ENCODE results near the gene NUDT9. TPM values are rescaled to one million over a fixed set of nuclear protein-coding genes. Genes with fewer than 3 reads are reported as not detected.

Gene NUDT9
- polyA plus RNA-seq, 1 of the 3 experiments (the other 2 are of a cell fraction): 21.8 TPM

DNA sequence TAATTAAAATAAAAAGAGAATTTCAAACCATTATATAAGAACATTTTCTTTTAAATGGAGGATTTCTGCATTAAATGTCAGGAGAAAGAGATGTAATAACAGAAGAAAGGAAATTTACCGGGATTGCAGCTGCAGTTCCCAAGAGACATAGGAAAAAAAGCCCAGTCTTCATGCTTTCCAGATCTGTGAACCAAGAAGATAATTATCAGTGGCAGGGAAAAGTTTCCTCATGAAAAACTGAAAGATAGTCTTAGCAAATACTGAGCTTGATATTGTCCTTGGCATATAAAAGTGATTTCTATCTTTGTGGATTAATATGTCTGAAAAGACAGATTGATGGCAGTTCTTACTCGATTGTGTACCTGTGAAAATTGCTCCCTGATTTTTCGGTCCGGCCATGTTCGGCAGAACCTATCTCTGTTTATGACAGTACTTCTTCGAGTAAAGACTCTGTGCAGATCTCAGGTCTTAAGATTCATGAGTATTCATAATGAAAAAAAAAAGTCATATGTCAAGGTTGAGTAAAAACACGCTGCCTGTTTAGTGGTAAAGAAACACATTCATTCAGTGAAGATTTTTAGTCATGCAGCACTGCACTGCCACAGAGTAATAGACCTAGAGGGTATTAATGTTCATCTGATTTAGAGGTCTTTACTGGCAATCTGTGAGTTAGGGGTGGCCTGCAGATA, 77.2 kb downstream of the NUDT9 start (continued):
- TF ChIP-seq TEAD4 (IDR thresholded peaks at IDR 0.05; ENCODE audit: borderline replicate concordance, insufficient read depth) (no peak), SMC3 (IDR thresholded peaks at IDR 0.05; ENCODE audit: low read depth, low read length) (no peak), GABPA (IDR thresholded peaks at IDR 0.05; ENCODE audit: low read depth) (no peak)

DNA sequence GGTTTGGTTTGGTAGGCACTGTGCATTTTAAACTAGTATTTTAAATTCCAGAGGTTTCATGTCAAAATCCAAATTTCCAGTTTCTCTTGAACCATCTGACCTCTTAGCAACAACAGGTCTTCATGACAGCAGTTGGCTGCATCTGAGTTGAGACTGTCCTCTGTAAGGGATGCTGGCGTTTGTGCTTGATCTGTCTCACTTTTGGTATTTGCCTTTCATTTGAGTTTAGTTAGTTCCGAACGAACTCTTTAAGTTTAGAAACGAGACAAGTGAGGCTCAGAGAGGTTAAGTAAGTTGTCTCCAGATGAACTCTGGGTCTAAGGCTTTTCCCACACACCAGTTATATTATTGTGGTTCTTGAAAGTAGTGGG, 77.7 kb downstream of the NUDT9 start:
- CTCF ChIA-PET: interaction anchor here (1.4 kb wide), 1 partner anchor 179 kb away, joined by 3 read pairs; no protein-coding TSS in a partner anchor
- H3K27ac ChIP-seq (ENCODE audit: low read depth in 2 of 2, low read length in 1 of 2): no peak overlapping the region
- no peak overlapping the region for H3K9ac ChIP-seq
- no peaks in the 10 kb centered on the region for H3K9me3 ChIP-seq
- no peak overlapping the region for H2AFZ ChIP-seq (ENCODE audit: low read depth)
- no peaks in the 10 kb centered on the region for H3K36me3 ChIP-seq (replicated peaks in 1 of 2; ENCODE audit: control insufficient read depth in 1 of 2, insufficient read depth in 2 of 2, low read length in 1 of 2)
- WGBS (ENCODE audit: low lambda C conversion rate): 92% methylated on average over 4 of the region's 4 CpGs
- H3K4me2 ChIP-seq: no peak overlapping the region
- no peaks in the 10 kb centered on the region for H3K79me2 ChIP-seq (ENCODE audit: insufficient read depth)
- H3K9me2 ChIP-seq: no peaks in the 10 kb centered on the region
- H3K27me3 ChIP-seq (ENCODE audit: insufficient read depth): no peaks in the 10 kb centered on the region
- H4K20me1 ChIP-seq (ENCODE audit: insufficient read depth): no peaks in the 10 kb centered on the region
- no peak overlapping the region for H3K4me3 ChIP-seq (ENCODE audit: low read depth in 2 of 2, low read length in 1 of 2)
- no peaks in the 10 kb centered on the region for H3F3A ChIP-seq (replicated peaks; ENCODE audit: insufficient read depth)
- no peak for DNase-seq
- TF ChIP-seq POLR2AphosphoS5 (IDR thresholded peaks at IDR 0.05; ENCODE audit: low read depth, low read length) (no peak), FOXJ3 (CRISPR knock-in tag; IDR thresholded peaks at IDR 0.05) (no peak), FOSL2 (IDR thresholded peaks at IDR 0.05; ENCODE audit: borderline replicate concordance, low read depth) (no peak), ELF1 (IDR thresholded peaks at IDR 0.05) (no peak), SIN3A (IDR thresholded peaks at IDR 0.05; ENCODE audit: borderline replicate concordance, low read depth, low read length) (no peak), EZH2phosphoT487 (IDR thresholded peaks at IDR 0.05; ENCODE audit: borderline replicate concordance, low read depth) (no peak), RFX5 (IDR thresholded peaks at IDR 0.05; ENCODE audit: low read length) (no peak), TCF12 (IDR thresholded peaks at IDR 0.05) (no peak), MEF2A (IDR thresholded peaks at IDR 0.05; ENCODE audit: borderline replicate concordance, low read depth) (no peak), CHD2 (IDR thresholded peaks at IDR 0.05; ENCODE audit: low read length, partially characterized antibody) (no peak), SMC3 (IDR thresholded peaks at IDR 0.05; ENCODE audit: low read depth, low read length) (no peak), RCOR1 (IDR thresholded peaks at IDR 0.05; ENCODE audit: low read length) (no peak), NFIC (IDR thresholded peaks at IDR 0.05; ENCODE audit: borderline replicate concordance) (no peak), RAD21 (IDR thresholded peaks at IDR 0.05; ENCODE audit: low read length) (no peak)
- TF ChIP-seq, protein P1, sequence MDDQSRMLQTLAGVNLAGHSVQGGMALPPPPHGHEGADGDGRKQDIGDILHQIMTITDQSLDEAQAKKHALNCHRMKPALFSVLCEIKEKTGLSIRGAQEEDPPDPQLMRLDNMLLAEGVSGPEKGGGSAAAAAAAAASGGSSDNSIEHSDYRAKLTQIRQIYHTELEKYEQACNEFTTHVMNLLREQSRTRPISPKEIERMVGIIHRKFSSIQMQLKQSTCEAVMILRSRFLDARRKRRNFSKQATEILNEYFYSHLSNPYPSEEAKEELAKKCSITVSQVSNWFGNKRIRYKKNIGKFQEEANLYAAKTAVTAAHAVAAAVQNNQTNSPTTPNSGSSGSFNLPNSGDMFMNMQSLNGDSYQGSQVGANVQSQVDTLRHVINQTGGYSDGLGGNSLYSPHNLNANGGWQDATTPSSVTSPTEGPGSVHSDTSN (IDR thresholded peaks at IDR 0.05): no peak
- TF ChIP-seq, protein P2, sequence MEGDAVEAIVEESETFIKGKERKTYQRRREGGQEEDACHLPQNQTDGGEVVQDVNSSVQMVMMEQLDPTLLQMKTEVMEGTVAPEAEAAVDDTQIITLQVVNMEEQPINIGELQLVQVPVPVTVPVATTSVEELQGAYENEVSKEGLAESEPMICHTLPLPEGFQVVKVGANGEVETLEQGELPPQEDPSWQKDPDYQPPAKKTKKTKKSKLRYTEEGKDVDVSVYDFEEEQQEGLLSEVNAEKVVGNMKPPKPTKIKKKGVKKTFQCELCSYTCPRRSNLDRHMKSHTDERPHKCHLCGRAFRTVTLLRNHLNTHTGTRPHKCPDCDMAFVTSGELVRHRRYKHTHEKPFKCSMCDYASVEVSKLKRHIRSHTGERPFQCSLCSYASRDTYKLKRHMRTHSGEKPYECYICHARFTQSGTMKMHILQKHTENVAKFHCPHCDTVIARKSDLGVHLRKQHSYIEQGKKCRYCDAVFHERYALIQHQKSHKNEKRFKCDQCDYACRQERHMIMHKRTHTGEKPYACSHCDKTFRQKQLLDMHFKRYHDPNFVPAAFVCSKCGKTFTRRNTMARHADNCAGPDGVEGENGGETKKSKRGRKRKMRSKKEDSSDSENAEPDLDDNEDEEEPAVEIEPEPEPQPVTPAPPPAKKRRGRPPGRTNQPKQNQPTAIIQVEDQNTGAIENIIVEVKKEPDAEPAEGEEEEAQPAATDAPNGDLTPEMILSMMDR (IDR thresholded peaks at IDR 0.05): no peak
- TF ChIP-seq, protein P3, sequence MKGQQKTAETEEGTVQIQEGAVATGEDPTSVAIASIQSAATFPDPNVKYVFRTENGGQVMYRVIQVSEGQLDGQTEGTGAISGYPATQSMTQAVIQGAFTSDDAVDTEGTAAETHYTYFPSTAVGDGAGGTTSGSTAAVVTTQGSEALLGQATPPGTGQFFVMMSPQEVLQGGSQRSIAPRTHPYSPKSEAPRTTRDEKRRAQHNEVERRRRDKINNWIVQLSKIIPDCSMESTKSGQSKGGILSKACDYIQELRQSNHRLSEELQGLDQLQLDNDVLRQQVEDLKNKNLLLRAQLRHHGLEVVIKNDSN (IDR thresholded peaks at IDR 0.05; ENCODE audit: borderline replicate concordance, low read depth): no peak
- TF ChIP-seq, protein P4, sequence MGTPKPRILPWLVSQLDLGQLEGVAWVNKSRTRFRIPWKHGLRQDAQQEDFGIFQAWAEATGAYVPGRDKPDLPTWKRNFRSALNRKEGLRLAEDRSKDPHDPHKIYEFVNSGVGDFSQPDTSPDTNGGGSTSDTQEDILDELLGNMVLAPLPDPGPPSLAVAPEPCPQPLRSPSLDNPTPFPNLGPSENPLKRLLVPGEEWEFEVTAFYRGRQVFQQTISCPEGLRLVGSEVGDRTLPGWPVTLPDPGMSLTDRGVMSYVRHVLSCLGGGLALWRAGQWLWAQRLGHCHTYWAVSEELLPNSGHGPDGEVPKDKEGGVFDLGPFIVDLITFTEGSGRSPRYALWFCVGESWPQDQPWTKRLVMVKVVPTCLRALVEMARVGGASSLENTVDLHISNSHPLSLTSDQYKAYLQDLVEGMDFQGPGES (IDR thresholded peaks at IDR 0.05; ENCODE audit: low read depth, low read length): no peak
- POLR2A ChIA-PET: no interaction called here
- H3K4me1 ChIP-seq (ENCODE audit: control insufficient read depth in 1 of 2, insufficient read depth in 2 of 2, low read depth in 1 of 2, low read length in 1 of 2): peaks cover 6% of the 10 kb centered on the region in 2 experiments; a peak in 3 of 4 replicates

Measured in SK-N-SH (cell line).